Peyer's patch (tissue), 4 donors: Measurements from ENCODE around the gene ATP1A2. TPM values are rescaled to one million over a fixed set of nuclear protein-coding genes. Genes with fewer than 3 reads are reported as not detected.
A peak's percentile ranks its signal among the peaks of the same experiment; 100 is the strongest.

Source experiments
- DNase-seq, 3 donors: peaks; one replicate each; pipeline ENCODE4 v3.0.0-alpha.2; 2017 to 2019
- H3K27ac ChIP-seq, 4 donors: fragments of 200-600 bp; sonication (generic); one replicate each; pipeline ENCODE4 v1.5.1; 2016 to 2019
- H3K27me3 ChIP-seq, 2 donors: fragments of 200-600 bp; sonication (generic); one replicate each; pipeline ENCODE4 v1.5.1; 2019
- H3K36me3 ChIP-seq, 3 donors: fragments of 200-600 bp; sonication (generic); one replicate each; pipeline ENCODE4 v1.5.1; 2016 to 2019
- H3K4me1 ChIP-seq, 4 donors: fragments of 200-600 bp; sonication (generic); one replicate each; pipeline ENCODE4 v1.5.1; 2016 to 2019
- H3K4me3 ChIP-seq, 4 donors: fragments of 200-600 bp; sonication (generic); 1 replicate in 3 of 4; 2 replicates in 1 of 4; pipeline ENCODE4 v1.5.1; 2016 to 2019; ENCODE audit warnings: mild to moderate bottlenecking in 1 of 4
- H3K9me3 ChIP-seq, 4 donors: fragments of 200-600 bp; sonication (generic); one replicate each; pipeline ENCODE4 v1.5.1; 2016 to 2019; ENCODE audit warnings: mild to moderate bottlenecking in 1 of 4
- CTCF ChIP-seq, 6 experiments: fragments of 450-650 bp in 4 of 6; fragments of 200-600 bp in 2 of 6; sonication (generic) in 1 of 6; IDR thresholded peaks; one replicate each; pipeline ENCODE4 v1.5.1; 2017 to 2019; ENCODE audit warnings: antibody characterized with exemption in 6 of 6, mild to moderate bottlenecking in 3 of 6, moderate library complexity in 1 of 6
- POLR2A ChIP-seq, 2 donors: fragments of 450-650 bp; IDR thresholded peaks; one replicate each; pipeline ENCODE4 v1.5.1; 2017; ENCODE audit warnings: antibody characterized with exemption in 2 of 2, mild to moderate bottlenecking in 2 of 2, moderate library complexity in 2 of 2
- total RNA-seq, 4 donors: library from RNA; depleted of rRNA; stranded (reverse); fragments of >200 nt; gene quantifications; one replicate each; pipeline ENCODE4 v1.1.0, GENCODE V29; 2016

The ATP1A2 gene
- total RNA-seq, 4 donors from 2014 or later: 2.3 to 7.4 (median 6.0) TPM

- Histone ChIP-seq H3K9me3 (no peaks in the 10 kb centered on the region), H3K27me3 (no peaks in the 10 kb centered on the region), H3K36me3 (peaks cover 0 to 6% (median 0%) of the 10 kb centered on the region in 3 donors), H3K4me1 (no peaks in the 10 kb centered on the region), H3K27ac (peak overlapping the region in 1 of 4 donors; percentile 14), H3K4me3 (no peak overlapping the region)
- no peak for DNase-seq
- TF ChIP-seq POLR2A (IDR thresholded peaks at IDR 0.05): no peak
- TF ChIP-seq CTCF (IDR thresholded peaks at IDR 0.05): no peak
Measured at GRCh38 chr1:160131803-160132565, 16.4 kb downstream of the ATP1A2 start.

DNA sequence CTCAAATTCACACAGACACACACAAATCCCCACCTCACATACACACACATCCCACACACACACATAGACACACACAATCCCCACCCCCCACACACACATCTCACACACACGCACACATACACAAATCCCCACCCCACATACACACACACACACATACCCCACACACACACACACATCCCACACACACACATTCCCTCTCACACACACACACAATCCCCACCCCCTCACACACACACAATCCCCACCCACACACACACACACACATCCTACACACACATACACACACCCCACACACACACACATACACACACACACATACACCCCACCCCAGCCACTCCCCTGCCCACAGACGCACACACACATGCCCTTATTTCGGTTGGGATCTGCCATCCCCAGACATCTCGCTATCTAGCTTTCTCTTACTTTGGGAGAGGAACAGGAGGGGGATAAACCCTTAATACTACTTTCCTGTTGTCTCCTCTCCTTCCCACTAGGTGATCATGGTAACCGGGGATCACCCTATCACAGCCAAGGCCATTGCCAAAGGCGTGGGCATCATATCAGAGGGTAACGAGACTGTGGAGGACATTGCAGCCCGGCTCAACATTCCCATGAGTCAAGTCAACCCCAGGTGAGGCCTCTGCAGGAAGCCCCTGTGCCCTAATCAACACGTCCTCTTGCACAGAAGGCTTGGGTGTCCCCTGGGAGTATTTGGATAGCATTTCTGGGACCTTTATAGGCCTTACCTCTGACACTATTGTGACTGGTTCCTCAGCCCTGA is 18.6 kb downstream of the ATP1A2 start:
- no peak for DNase-seq
- TF ChIP-seq POLR2A (IDR thresholded peaks at IDR 0.05) (no peak), CTCF (IDR thresholded peaks at IDR 0.05) (no peak)
- Histone ChIP-seq H3K9me3 (no peaks in the 10 kb centered on the region), H3K27me3 (no peaks in the 10 kb centered on the region), H3K4me1 (no peaks in the 10 kb centered on the region), H3K36me3 (peaks cover 0 to 1% (median 0%) of the 10 kb centered on the region in 3 donors), H3K27ac (no peak overlapping the region), H3K4me3 (no peak overlapping the region)

GRCh38 chr1:160134791-160135572 is 19.4 kb downstream of the ATP1A2 start:
- Histone ChIP-seq H3K27ac (no peak overlapping the region), H3K27me3 (no peaks in the 10 kb centered on the region), H3K9me3 (no peaks in the 10 kb centered on the region), H3K36me3 (no peaks in the 10 kb centered on the region), H3K4me1 (no peaks in the 10 kb centered on the region), H3K4me3 (no peak overlapping the region)
- no peak for DNase-seq
- TF ChIP-seq POLR2A (IDR thresholded peaks at IDR 0.05) (no peak), CTCF (IDR thresholded peaks at IDR 0.05) (no peak)

DNA sequence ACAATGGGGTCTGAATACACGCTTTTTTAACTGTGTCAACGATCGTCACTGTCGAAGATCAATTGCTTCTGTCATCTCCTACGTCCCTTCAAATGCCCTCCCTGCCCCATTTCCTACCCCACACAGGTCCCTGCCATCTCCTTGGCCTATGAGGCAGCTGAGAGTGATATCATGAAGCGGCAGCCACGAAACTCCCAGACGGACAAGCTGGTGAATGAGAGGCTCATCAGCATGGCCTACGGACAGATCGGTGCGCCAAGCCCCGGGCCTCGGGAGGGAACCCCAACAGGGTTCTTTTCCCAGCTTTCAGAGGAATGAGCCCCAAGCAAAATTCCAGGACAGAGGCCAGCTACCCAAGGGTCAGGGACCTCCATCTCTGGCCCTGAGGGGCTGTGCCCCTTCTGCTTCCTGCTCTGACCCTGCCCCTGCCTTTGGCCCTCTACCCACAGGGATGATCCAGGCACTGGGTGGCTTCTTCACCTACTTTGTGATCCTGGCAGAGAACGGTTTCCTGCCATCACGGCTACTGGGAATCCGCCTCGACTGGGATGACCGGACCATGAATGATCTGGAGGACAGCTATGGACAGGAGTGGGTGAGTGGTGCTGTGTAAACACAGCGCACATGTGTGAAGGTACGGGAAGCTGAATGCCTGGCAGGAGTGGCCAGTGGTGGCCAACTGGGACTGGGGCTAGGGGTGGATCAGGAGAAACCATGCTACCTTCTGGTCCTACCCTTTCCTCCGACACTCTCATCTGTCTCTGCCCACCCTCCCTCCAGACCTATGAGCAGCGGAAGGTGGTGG is 20.8 kb downstream of the ATP1A2 start:
- TF ChIP-seq CTCF (IDR thresholded peaks at IDR 0.05): no peak
- no peak for TF ChIP-seq POLR2A (IDR thresholded peaks at IDR 0.05)
- no peaks in the 10 kb centered on the region for H3K27me3 ChIP-seq
- H3K4me1 ChIP-seq: no peaks in the 10 kb centered on the region
- H3K9me3 ChIP-seq: no peaks in the 10 kb centered on the region
- DNase-seq: no peak
- H3K27ac ChIP-seq: no peak overlapping the region
- no peaks in the 10 kb centered on the region for H3K36me3 ChIP-seq
- no peak overlapping the region for H3K4me3 ChIP-seq

DNA sequence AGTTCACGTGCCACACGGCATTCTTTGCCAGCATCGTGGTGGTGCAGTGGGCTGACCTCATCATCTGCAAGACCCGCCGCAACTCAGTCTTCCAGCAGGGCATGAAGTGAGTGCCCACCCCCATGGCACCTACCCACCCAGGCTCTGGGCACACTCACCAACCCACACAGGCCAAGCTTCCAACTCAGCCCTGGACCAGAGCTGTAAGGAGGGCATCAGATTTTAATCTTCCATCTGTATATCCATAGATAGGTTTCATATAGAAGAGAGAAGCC is 21.3 kb downstream of the ATP1A2 start:
- Histone ChIP-seq H3K27ac (no peak overlapping the region), H3K27me3 (no peaks in the 10 kb centered on the region), H3K9me3 (no peaks in the 10 kb centered on the region), H3K4me1 (no peaks in the 10 kb centered on the region), H3K4me3 (no peak overlapping the region), H3K36me3 (no peaks in the 10 kb centered on the region)
- no peak for DNase-seq
- TF ChIP-seq CTCF (IDR thresholded peaks at IDR 0.05): no peak
- TF ChIP-seq POLR2A (IDR thresholded peaks at IDR 0.05): no peak
